Sigmoid colon (tissue), 7 donors: Measurements from ENCODE around the gene ENAH. TPM values are rescaled to one million over a fixed set of nuclear protein-coding genes. Genes with fewer than 3 reads are reported as not detected.
A peak's percentile ranks its signal among the peaks of the same experiment; 100 is the strongest.

Experiments
- DNase-seq: peaks from one replicate; pipeline ENCODE4 v3.0.0-alpha.2; 2019
- H3K27ac ChIP-seq, 4 donors: fragments of 200-600 bp; sonication (generic); one replicate each; pipeline ENCODE4 v1.5.1; 2016 to 2019; ENCODE audit warnings: mild to moderate bottlenecking in 1 of 4
- H3K27me3 ChIP-seq, 3 donors: fragments of 200-600 bp; sonication (generic); one replicate each; pipeline ENCODE4 v1.5.1; 2019; ENCODE audit warnings: mild to moderate bottlenecking in 1 of 3
- H3K36me3 ChIP-seq, 4 donors: fragments of 200-600 bp; sonication (generic); one replicate each; pipeline ENCODE4 v1.5.1; 2016 to 2019
- H3K4me1 ChIP-seq, 4 donors: fragments of 200-600 bp; sonication (generic); one replicate each; pipeline ENCODE4 v1.5.1; 2017 to 2019
- H3K4me3 ChIP-seq, 4 donors: fragments of 200-600 bp; sonication (generic); one replicate each; pipeline ENCODE4 v1.5.1; 2017 to 2019; ENCODE audit warnings: mild to moderate bottlenecking in 2 of 4, moderate library complexity in 1 of 4
- H3K9me3 ChIP-seq, 4 donors: fragments of 200-600 bp in 3 of 4; sonication (generic) in 3 of 4; one replicate each; pipeline versions ENCODE4 v1.5.1 to v1.6.1; 2013 to 2019
- CTCF ChIP-seq, 4 experiments: fragments of 450-650 bp in 3 of 4; fragments of 200-600 bp in 1 of 4; IDR thresholded peaks; one replicate each; pipeline ENCODE4 v1.5.1; 2016 to 2019; ENCODE audit warnings: antibody characterized with exemption in 4 of 4, mild to moderate bottlenecking in 3 of 4, moderate library complexity in 2 of 4
- EP300 ChIP-seq, 4 donors: sonication (generic); formaldehyde crosslinking; IDR thresholded peaks; one replicate each; pipeline ENCODE4 v1.6.1; 2017; ENCODE audit warnings: antibody characterized with exemption in 4 of 4
- POLR2A ChIP-seq, 2 donors: fragments of 450-650 bp; IDR thresholded peaks; one replicate each; pipeline ENCODE4 v1.6.1; 2016; ENCODE audit warnings: antibody characterized with exemption in 2 of 2, mild to moderate bottlenecking in 2 of 2, moderate library complexity in 2 of 2
- POLR2AphosphoS5 ChIP-seq, 4 donors: sonication (generic); formaldehyde crosslinking; IDR thresholded peaks; one replicate each; pipeline ENCODE4 v1.6.1; 2017; ENCODE audit warnings: antibody characterized with exemption in 4 of 4
- WGBS, 2 donors: extraction: QIAGEN DNeasy Blood & Tissue Kit; methylation state at CpG; one replicate each; pipeline ENCODE4 v1.1.7; 2013; 5-methylcytosine and 5-hydroxymethylcytosine counted together
- intact Hi-C: fragments of 100-400 bp; cut with DNase I; formaldehyde crosslinking; loops from one replicate; pipeline ENCODE4 v1.15.1; 2023
- polyA plus RNA-seq, 3 donors: library from polyadenylated mRNA; stranded (reverse); fragments of 200-250 nt; gene quantifications; one replicate each; pipeline ENCODE4 v1.2.3, GENCODE V29; 2013
- total RNA-seq, 4 donors: library from RNA; depleted of rRNA; stranded (reverse); fragments of >200 nt; gene quantifications; one replicate each; pipeline ENCODE4 v1.1.0, GENCODE V29; 2016
- donor health status: healthy with polysubstance abuse.
- donor health status: Bipolar disorder and iron deficiency.
- donor health status: healthy.

ENAH gene
- total and polyA plus RNA-seq, 7 donors: 9.6 to 197 (median 92.2) TPM

DNA sequence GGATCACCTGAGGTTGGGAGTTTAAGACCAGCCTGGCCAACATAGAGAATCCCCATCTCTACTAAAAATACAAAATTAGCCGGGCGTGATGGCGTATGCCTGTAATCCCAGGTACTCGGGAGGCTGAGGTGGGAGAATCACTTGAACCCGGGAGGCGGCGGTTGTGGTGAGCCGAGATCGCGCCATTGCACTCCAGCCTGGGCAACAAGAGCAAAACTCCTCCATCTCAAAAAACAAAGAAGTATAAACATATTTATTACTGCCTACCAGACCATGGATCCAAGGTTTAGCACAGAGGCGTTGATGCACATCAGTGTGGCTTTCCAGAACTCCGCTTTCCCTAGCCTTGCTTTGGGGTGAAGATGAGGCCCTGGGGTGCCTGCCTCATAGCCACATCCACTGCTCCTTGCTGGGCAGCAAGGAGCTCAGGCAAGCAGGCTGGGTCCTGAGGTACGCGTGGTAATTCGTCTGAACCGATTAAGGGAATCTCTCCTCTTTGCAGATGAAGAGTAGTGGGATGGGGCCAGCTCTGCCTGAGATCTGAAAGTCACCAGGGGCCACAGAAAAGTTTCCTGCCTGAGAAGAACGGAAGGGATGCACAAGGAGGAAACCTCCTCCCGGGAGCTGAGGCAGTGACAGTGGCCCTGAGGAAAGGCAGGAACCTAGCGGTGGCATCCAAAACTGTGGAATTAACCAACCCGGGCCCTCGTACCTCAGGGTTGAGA lies 172.8 kb downstream of the ENAH start:
- peak; percentile 58 for DNase-seq
- Histone ChIP-seq H3K36me3 (no peaks in the 10 kb centered on the region), H3K4me1 (peaks cover 0 to 63% (median 55%) of the 10 kb centered on the region in 4 donors), H3K9me3 (no peaks in the 10 kb centered on the region), H3K27me3 (no peaks in the 10 kb centered on the region), H3K27ac (peak overlapping the region in 2 of 4 donors; percentile 68 to 82), H3K4me3 (no peak overlapping the region)
- intact Hi-C loops: loop anchor here (5.0 kb wide), 1 partner anchor 172 kb away; the partner anchor contains the start of gene ENAH
- WGBS, 2 donors: 88 to 89% methylated on average over 21 of the region's 21 CpGs
- TF ChIP-seq CTCF (IDR thresholded peaks at IDR 0.05) (no peak), EP300 (IDR thresholded peaks at IDR 0.05) (no peak), POLR2A (IDR thresholded peaks at IDR 0.05) (no peak), POLR2AphosphoS5 (IDR thresholded peaks at IDR 0.05) (no peak)

DNA sequence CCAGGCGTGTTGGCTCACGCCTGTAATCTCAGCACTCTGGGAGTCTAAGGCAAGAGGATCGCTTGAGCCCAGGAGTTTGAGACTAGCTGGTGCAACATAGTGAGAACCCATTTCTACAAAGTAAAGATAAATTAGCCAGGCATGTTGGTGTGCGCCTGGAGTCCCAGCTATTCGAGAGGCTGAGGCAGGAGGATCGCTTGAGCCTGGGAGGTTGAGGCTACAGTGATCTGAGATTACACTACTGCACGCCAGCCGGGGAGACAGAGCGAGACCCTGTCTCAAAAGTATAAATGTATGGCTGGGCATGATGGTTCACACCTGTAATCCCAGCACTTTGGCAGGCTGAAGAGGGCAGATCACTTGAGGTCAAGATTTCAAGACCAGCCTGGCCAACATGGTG lies 173.6 kb downstream of the ENAH start:
- peaks cover 0 to 65% (median 59%) of the 10 kb centered on the region in 4 donors for H3K4me1 ChIP-seq
- DNase-seq: no peak
- H3K36me3 ChIP-seq: no peaks in the 10 kb centered on the region
- TF ChIP-seq POLR2A (IDR thresholded peaks at IDR 0.05) (no peak), CTCF (IDR thresholded peaks at IDR 0.05) (no peak), EP300 (IDR thresholded peaks at IDR 0.05) (no peak), POLR2AphosphoS5 (IDR thresholded peaks at IDR 0.05) (no peak)
- WGBS, 2 donors: 91 to 96% methylated on average over 9 of the region's 9 CpGs
- peak overlapping the region in 3 of 4 donors; percentile 46 to 65 (median 58) for H3K27ac ChIP-seq
- H3K9me3 ChIP-seq: no peaks in the 10 kb centered on the region
- H3K4me3 ChIP-seq: no peak overlapping the region
- intact Hi-C loops: loop anchor here (5.0 kb wide), 1 partner anchor 173 kb away; the partner anchor contains the start of gene ENAH
- no peaks in the 10 kb centered on the region for H3K27me3 ChIP-seq

DNA sequence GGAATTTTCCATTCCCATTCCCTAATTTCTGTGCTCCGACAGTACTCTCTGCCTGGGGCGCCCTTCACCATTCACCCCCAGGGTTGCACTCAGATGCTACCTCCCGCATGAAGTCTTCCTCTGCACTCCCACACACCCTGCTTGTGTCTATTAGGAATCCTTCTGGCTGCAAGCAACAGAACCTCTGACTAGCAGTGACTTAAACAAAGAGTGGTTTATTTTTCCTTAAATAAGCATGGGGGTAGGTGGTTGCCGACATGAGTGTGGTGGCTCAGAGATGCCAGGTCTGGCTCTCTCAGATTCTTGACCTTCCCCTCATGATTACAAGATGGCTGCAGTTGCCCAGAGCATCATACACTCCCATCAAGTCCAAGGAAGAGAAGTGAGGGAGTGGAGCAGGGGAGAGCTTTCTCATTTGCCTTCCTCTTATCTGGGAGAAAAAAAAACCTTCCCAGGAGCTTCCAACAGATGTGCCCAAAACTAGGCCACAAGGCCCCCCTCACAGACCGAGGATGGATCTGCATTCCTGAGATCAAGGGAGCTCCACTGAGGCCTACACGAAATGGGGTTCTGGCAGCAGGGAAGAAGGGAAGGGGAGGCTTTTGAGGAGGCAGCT lies 175.5 kb downstream of the ENAH start:
- intact Hi-C loops: loop anchor here (5.0 kb wide), 1 partner anchor 175 kb away; the partner anchor contains the start of gene ENAH
- Histone ChIP-seq H3K4me1 (peaks cover 0 to 66% (median 57%) of the 10 kb centered on the region in 4 donors), H3K9me3 (no peaks in the 10 kb centered on the region), H3K36me3 (no peaks in the 10 kb centered on the region), H3K27ac (peak overlapping the region in 3 of 4 donors; percentile 46 to 65 (median 58)), H3K27me3 (no peaks in the 10 kb centered on the region), H3K4me3 (no peak overlapping the region)
- TF ChIP-seq POLR2A (IDR thresholded peaks at IDR 0.05) (no peak), EP300 (IDR thresholded peaks at IDR 0.05) (no peak), CTCF (IDR thresholded peaks at IDR 0.05) (no peak), POLR2AphosphoS5 (IDR thresholded peaks at IDR 0.05) (no peak)
- 91 to 97% methylated on average over 6 of the region's 6 CpGs for WGBS, 2 donors
- no peak for DNase-seq

GRCh38 chr1:225476538-225476988 lies 176.4 kb downstream of the ENAH start:
- H3K27ac ChIP-seq: peak overlapping the region in 1 of 4 donors; percentile 65
- H3K27me3 ChIP-seq: no peaks in the 10 kb centered on the region
- intact Hi-C loops: loop anchor here (5.0 kb wide), 1 partner anchor 176 kb away; the partner anchor contains the start of gene ENAH
- H3K4me1 ChIP-seq: peaks cover 0 to 57% (median 48%) of the 10 kb centered on the region in 4 donors
- DNase-seq: peak; percentile 47
- H3K36me3 ChIP-seq: no peaks in the 10 kb centered on the region
- no peak overlapping the region for H3K4me3 ChIP-seq
- 67 to 72% methylated on average over 5 of the region's 5 CpGs for WGBS, 2 donors
- TF ChIP-seq POLR2A (IDR thresholded peaks at IDR 0.05) (no peak), EP300 (IDR thresholded peaks at IDR 0.05) (no peak), POLR2AphosphoS5 (IDR thresholded peaks at IDR 0.05) (no peak), CTCF (IDR thresholded peaks at IDR 0.05) (no peak)
- H3K9me3 ChIP-seq: no peaks in the 10 kb centered on the region
